GM12878 (cell line): Measurements from ENCODE around the gene C11orf58. TPM values are rescaled to one million over a fixed set of nuclear protein-coding genes. Genes with fewer than 3 reads are reported as not detected.

Source experiments
- ATAC-seq: fragments of 200-7000 bp; cut with Tn5 transposase; 3 replicates; pipeline ENCODE4 v1.9.1; 2020; ENCODE audit warnings: mild to moderate bottlenecking, moderate library complexity
- BruUV-seq: library from RNA; stranded (reverse); fragments of 400-500 nt; replicated peaks from 2 replicates; lab custom pipeline; 2021; lab: Mats Ljungman, UMichigan
- CTCF ChIA-PET: fragments of 300-600 bp; sonication (Branson Sonifier 250); formaldehyde crosslinking; extraction: SDS; loops from one replicate; lab custom pipeline; 2021; ENCODE audit warnings: inconsistent platforms; lab: Yijun Ruan, JAX
- POLR2A ChIA-PET: fragments of 350-600 bp; formaldehyde crosslinking; extraction: SDS; loops from one replicate; lab custom pipeline; 2021; ENCODE audit warnings: inconsistent platforms; lab: Charles Lee
- RAD21 ChIA-PET: fragments of 300-600 bp; sonication (Branson Sonifier 250); formaldehyde crosslinking; loops from one replicate; lab custom pipeline; 2023; ENCODE audit warnings: antibody characterized with exemption; ENCODE audit not compliant: unreplicated experiment; lab: Charles Lee
- SMC1A ChIA-PET: fragments of 300-600 bp; sonication (Branson Sonifier 250); formaldehyde crosslinking; loops from one replicate; lab custom pipeline; 2023; ENCODE audit not compliant: unreplicated experiment, uncharacterized antibody; lab: Charles Lee
- DNase-seq: peaks from one replicate; pipeline ENCODE4 v3.0.0-alpha.2; 2011; ENCODE audit warnings: low read depth, low spot score
- FAIRE-seq: peaks from 3 replicates; lab custom pipeline; 2011; peaks lifted over from hg19 to GRCh38; lab: Jason Lieb, UNC
- H2AFZ ChIP-seq: 2 replicates; pipeline ENCODE4 v1.6.0; 2011; ENCODE audit warnings: low read depth, low read length, control low read depth; ENCODE audit not compliant: control insufficient read depth
- H3K27ac ChIP-seq: 2 replicates; pipeline ENCODE4 v1.5.1; 2011; ENCODE audit warnings: control low read depth; ENCODE audit not compliant: control insufficient read depth, insufficient read depth
- H3K27me3 ChIP-seq, 2 experiments: replicated peaks in 1 of 2; 2 replicates each; pipeline versions ENCODE4 v1.6.0 to v1.6.1; 2011; ENCODE audit warnings: low read length in 1 of 2; ENCODE audit not compliant: control insufficient read depth in 2 of 2, insufficient read depth in 2 of 2
- H3K36me3 ChIP-seq, 2 experiments: 2 replicates each; pipeline ENCODE4 v1.5.1; 2011; ENCODE audit warnings: low read length in 1 of 2; ENCODE audit not compliant: control insufficient read depth in 2 of 2, insufficient read depth in 2 of 2
- H3K4me1 ChIP-seq: 2 replicates; pipeline ENCODE4 v1.6.1; 2011; ENCODE audit warnings: mild to moderate bottlenecking, low read length, moderate library complexity, mixed read lengths; ENCODE audit not compliant: control insufficient read depth, insufficient read depth
- H3K4me2 ChIP-seq: 2 replicates; pipeline ENCODE4 v1.6.0; 2011; ENCODE audit warnings: control low read depth; ENCODE audit not compliant: control insufficient read depth, insufficient read depth
- H3K4me3 ChIP-seq: fragments of 200-600 bp; sonication (generic); 2 replicates; pipeline ENCODE4 v1.5.1; 2016
- H3K79me2 ChIP-seq: 2 replicates; pipeline ENCODE4 v1.6.0; 2011; ENCODE audit warnings: low read length; ENCODE audit not compliant: control insufficient read depth, insufficient read depth
- H3K9ac ChIP-seq: 2 replicates; pipeline ENCODE4 v1.8.0; 2011; ENCODE audit warnings: low read length, control low read depth, mixed read lengths; ENCODE audit not compliant: control insufficient read depth, insufficient read depth
- H3K9me3 ChIP-seq: replicated peaks from 3 replicates; pipeline ENCODE4 v1.5.1; 2011; ENCODE audit warnings: mild to moderate bottlenecking, low read length; ENCODE audit not compliant: control insufficient read depth, insufficient read depth
- H4K20me1 ChIP-seq: 2 replicates; pipeline ENCODE4 v1.6.0; 2011; ENCODE audit not compliant: control insufficient read depth, insufficient read depth
- BACH1 ChIP-seq: fragments of 450-650 bp; IDR thresholded peaks from 2 replicates; pipeline ENCODE4 v1.6.1; 2017; ENCODE audit warnings: mild to moderate bottlenecking, borderline replicate concordance
- MEF2B ChIP-seq: fragments of 450-650 bp; IDR thresholded peaks from 2 replicates; pipeline ENCODE4 v1.6.1; 2018; ENCODE audit warnings: mild to moderate bottlenecking, moderate library complexity; ENCODE audit not compliant: partially characterized antibody, poor library complexity, severe bottlenecking
- ZBTB33 ChIP-seq: fragments of 450-650 bp; IDR thresholded peaks from 2 replicates; pipeline ENCODE4 v1.6.1; 2017; ENCODE audit warnings: mild to moderate bottlenecking
- WGBS: methylation state at CpG from one replicate; pipeline ENCODE4 v1.1.6; 2016; ENCODE audit warnings: low lambda C conversion rate; ENCODE audit not compliant: insufficient replicate concordance, insufficient coverage; ENCODE audit errors: missing lambda C conversion rate; 5-methylcytosine and 5-hydroxymethylcytosine counted together
- in situ Hi-C: fragments of 300-500 bp; cut with MboI; formaldehyde crosslinking; loops from 9 replicates; pipeline ENCODE4 v1.14.3; 2018; ENCODE audit warnings: mixed read lengths
- intact Hi-C: fragments of 100-400 bp; cut with micrococcal nuclease; formaldehyde crosslinking; loops from one replicate; pipeline ENCODE4 v1.14.2; 2022; ENCODE audit not compliant: unreplicated experiment
- polyA plus RNA-seq, 11 experiments: library from polyadenylated mRNA; depleted of rRNA in 4 of 11; unstranded in 6 of 11; stranded (reverse) in 5 of 11; fragments of >200 nt; fragmentation: Nextera tagmentation in 4 of 11; fragmentation: Illumina TruSeq in 1 of 11; extraction: Ambion mirVana in 4 of 11; extraction: Trizol in 1 of 11; gene quantifications; 1 replicate in 1 of 11; 2 replicates in 10 of 11; pipeline versions ENCODE4 v1.2.1 to v1.2.3, GENCODE V29; 2011 to 2016; ENCODE audit warnings: inconsistent platforms in 2 of 11, missing spikeins in 2 of 11, low read depth in 1 of 11
- total RNA-seq, 4 experiments: library from RNA; depleted of rRNA in 3 of 4; stranded (reverse); fragments of >200 nt in 3 of 4; fragmentation: Illumina TruSeq in 1 of 4; extraction: Trizol in 1 of 4; gene quantifications; 2 replicates each; pipeline versions ENCODE4 v1.2.1 to v1.2.3, GENCODE V29; 2013 to 2021

The C11orf58 gene
- total and polyA plus RNA-seq, 10 of the 15 experiments (the other 5 are each of a cell fraction or from before 2014, with no cell fraction given): 98.2 to 379 (median 211) TPM

- TF ChIP-seq ZBTB33: no peak
These were observed 33.1 kb downstream of the C11orf58 start (continued) for GRCh38 chr11:16771350-16772140.

- TF ChIP-seq BACH1 (no peak), MEF2B (peak; percentile 64)
- intact Hi-C loops (no loop called here), in situ Hi-C loops (no loop called here)
- no peaks in the 10 kb centered on the region for H3K36me3 ChIP-seq
- FAIRE-seq (no peak), DNase-seq (no peak), ATAC-seq (no peak)
- no peak overlapping the region for H3K4me2 ChIP-seq
- POLR2A ChIA-PET: interaction anchor here (1.0 kb wide), 1 partner anchor 35 kb away, joined by 3 read pairs; no protein-coding TSS in a partner anchor
- SMC1A ChIA-PET: interaction anchor here (0.9 to 1.4 kb wide), 3 partner anchors 12 to 33 kb away, joined by 3 to 4 read pairs (median 3); no protein-coding TSS in a partner anchor
- H3K79me2 ChIP-seq: no peaks in the 10 kb centered on the region
- no peaks in the 10 kb centered on the region for H3K4me1 ChIP-seq
- BruUV-seq: no TSS peak
- RAD21 ChIA-PET: interaction anchor here (1.7 kb wide), 1 partner anchor 13 kb away, joined by 7 read pairs; no protein-coding TSS in a partner anchor
- H3K9me3 ChIP-seq: no peaks in the 10 kb centered on the region
- no peak overlapping the region for H3K9ac ChIP-seq
- no peak overlapping the region for H3K4me3 ChIP-seq
- no peak overlapping the region for H3K27ac ChIP-seq
- CTCF ChIA-PET: interaction anchor here (1.4 to 3.7 kb wide), 2 partner anchors 13 to 19 kb away, joined by 4 to 59 read pairs; no protein-coding TSS in a partner anchor
- H2AFZ ChIP-seq: no peak overlapping the region
- H4K20me1 ChIP-seq: no peaks in the 10 kb centered on the region
- 91% methylated on average over 2 of the region's 2 CpGs for WGBS
- H3K27me3 ChIP-seq: no peaks in the 10 kb centered on the region
These were observed 33.7 kb downstream of the C11orf58 start for GRCh38 chr11:16772141-16772512.
